ENCODE results near the gene PIP4K2A. TPM values are rescaled to one million over a fixed set of nuclear protein-coding genes. Genes with fewer than 3 reads are reported as not detected.

The PIP4K2A gene
- total and polyA plus RNA-seq, 2 of the 8 experiments (the other 6 are each of a cell fraction or from before 2014, with no cell fraction given), result 19.0 to 60.9 TPM

DNA sequence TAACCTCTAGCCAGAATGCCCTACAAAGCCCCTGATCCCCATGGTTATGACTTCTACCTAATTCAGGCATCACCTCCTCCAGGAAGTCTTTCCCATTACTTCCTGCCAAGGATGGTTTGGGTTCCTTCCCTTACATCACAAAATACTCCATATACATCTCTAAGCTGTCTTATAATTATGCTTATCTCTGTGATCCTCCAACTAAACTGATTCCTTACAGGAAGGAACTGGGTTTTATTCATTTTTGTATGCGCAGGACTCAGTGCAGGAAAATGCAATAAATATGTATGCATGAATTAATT, 41.3 kb downstream of the PIP4K2A start:
- CTCF ChIA-PET (ENCODE audit: partially characterized antibody), result interaction anchor here (2.4 kb wide), 1 partner anchor 18 kb away, joined by 7 read pairs; no protein-coding TSS in a partner anchor
- no peak overlapping the region for H2BK5ac ChIP-seq (ENCODE audit: low read depth, low read length)

More for the DNA sequence above, 41.3 kb downstream of the PIP4K2A start:
- Histone ChIP-seq H3K56ac (replicated peaks; ENCODE audit: insufficient read length, low read depth, low read length) (no peak overlapping the region), H3K4me2 (ENCODE audit: insufficient read depth in 1 of 2, low read depth in 2 of 2, low read length in 2 of 2) (peak overlapping the region in 1 of 2 experiments; percentile 47), H3K27ac (ENCODE audit: low read depth, low read length) (no peak overlapping the region), H4K8ac (ENCODE audit: extremely low read depth, insufficient read depth, low read length) (no peak overlapping the region), H3K27me3 (replicated peaks in 1 of 4; ENCODE audit: control insufficient read depth in 3 of 4, extremely low read depth in 1 of 4, insufficient read depth in 3 of 4, low read length in 3 of 4) (no peaks in the 10 kb centered on the region), H2BK20ac (ENCODE audit: low read length) (no peak overlapping the region), H4K91ac (replicated peaks; ENCODE audit: insufficient read length, low read length) (no peak overlapping the region), H3K9me3 (ENCODE audit: insufficient read depth in 2 of 2, low read depth in 1 of 2, low read length in 1 of 2) (no peaks in the 10 kb centered on the region), H4K20me1 (replicated peaks in 1 of 2; ENCODE audit: control insufficient read depth in 1 of 2, insufficient read depth in 2 of 2, low read length in 2 of 2) (peaks cover 0 to 3% of the 10 kb centered on the region in 2 experiments), H3K79me2 (ENCODE audit: control insufficient read depth in 1 of 2, insufficient read depth in 2 of 2, low read length in 2 of 2) (peaks cover 7 to 100% of the 10 kb centered on the region in 2 experiments), H3K36me3 (ENCODE audit: control insufficient read depth in 2 of 4, insufficient read depth in 4 of 4, low read length in 3 of 4) (no peaks in the 10 kb centered on the region), H3K23ac (ENCODE audit: insufficient read length) (no peak overlapping the region), H2BK120ac (replicated peaks; ENCODE audit: low read depth, low read length) (no peak overlapping the region), H2AFZ (ENCODE audit: low read length) (no peak overlapping the region), H3K4me3 (ENCODE audit: extremely low read depth in 1 of 4, insufficient read depth in 2 of 4, low read depth in 3 of 4, low read length in 4 of 4) (0 out of 8 replicates have a peak overlapping the region, but pooled peaks of 1 of the 4 experiments have one; percentile 3), H2BK15ac (ENCODE audit: low read length) (no peak overlapping the region), H3K23me2 (ENCODE audit: low read depth, low read length) (no peaks in the 10 kb centered on the region), H2BK12ac (ENCODE audit: low read depth, low read length) (no peak overlapping the region), H3K18ac (ENCODE audit: extremely low read depth, low read length) (peak overlapping the region; percentile 64; the same call in 1 of the 2 replicates), H2AK5ac (ENCODE audit: low read depth, low read length) (no peak overlapping the region), H3K9ac (replicated peaks in 1 of 4; ENCODE audit: extremely low read depth in 1 of 4, low read depth in 3 of 4, low read length in 3 of 4) (no peak overlapping the region), H3K4ac (replicated peaks; ENCODE audit: insufficient read length, low read depth, low read length) (no peak overlapping the region), H4K5ac (ENCODE audit: insufficient read length, low read depth, low read length) (no peak overlapping the region), H3K4me1 (replicated peaks in 1 of 4; ENCODE audit: control insufficient read depth in 3 of 4, insufficient read depth in 4 of 4, low read length in 3 of 4) (peaks cover 10 to 26% (median 21%) of the 10 kb centered on the region in 4 experiments), H3K79me1 (ENCODE audit: low read depth, low read length) (peaks cover 7% of the 10 kb centered on the region; the same call in 1 of the 2 replicates), H3K14ac (ENCODE audit: insufficient read length) (no peak overlapping the region)
- POLR2A ChIA-PET (ENCODE audit: partially characterized antibody), result no interaction called here
- no peak for DNase-seq (ENCODE audit: low read depth in 1 of 2, low spot score in 2 of 2)
- no peak for FAIRE-seq
- TF ChIP-seq POU5F1 (IDR thresholded peaks at IDR 0.05; ENCODE audit: low read depth, low read length), result no peak
- no peak for TF ChIP-seq CBX8 (IDR thresholded peaks at IDR 0.05; ENCODE audit: borderline replicate concordance, low read depth, low read length)
- TF ChIP-seq POLR2A (IDR thresholded peaks at IDR 0.05; ENCODE audit: control extremely low read depth in 1 of 2, low read depth in 2 of 2, low read length in 2 of 2), result no peak
- no peak for TF ChIP-seq KDM1A (IDR thresholded peaks at IDR 0.05; ENCODE audit: borderline replicate concordance, low read length)
- TF ChIP-seq FOSL1 (IDR thresholded peaks at IDR 0.05; ENCODE audit: insufficient read depth, low read depth, low read length), result no peak
- TF ChIP-seq MAFK (IDR thresholded peaks at IDR 0.05; ENCODE audit: low read depth, low read length), result no peak
- 94% methylated on average over 1 of the region's 1 CpG; no CpG with 5 or more reads in 1 of the 2 experiments for WGBS, 2 experiments (ENCODE audit: extremely low coverage in 1 of 2, insufficient coverage in 1 of 2, insufficient read length in 1 of 2, insufficient replicate concordance in 2 of 2, low coverage in 1 of 2, low lambda C conversion rate in 2 of 2, missing lambda C conversion rate in 1 of 2)

All from H1 (cell line).